Duodenal mucosa (tissue), 2 donors: ENCODE measurements around the gene UCN3.
"Not testable (repeated sequence)": the region's sequence is repeated elsewhere in the genome, so short reads cannot be mapped to it uniquely, and the experiment has no call there.

Experiments used
- H3K27ac ChIP-seq: one replicate; pipeline ENCODE4 v1.7.0; 2013; ENCODE audit warnings: low read depth, low read length
- H3K27me3 ChIP-seq, 2 donors: one replicate each; pipeline ENCODE4 v1.7.0; 2013; ENCODE audit warnings: low read length in 2 of 2, control low read depth in 1 of 2; ENCODE audit not compliant: insufficient read depth in 2 of 2, control insufficient read depth in 1 of 2
- H3K36me3 ChIP-seq, 2 donors: one replicate each; pipeline ENCODE4 v1.7.0; 2013; ENCODE audit warnings: low read length in 2 of 2, control low read depth in 1 of 2; ENCODE audit not compliant: insufficient read depth in 2 of 2, control insufficient read depth in 1 of 2
- H3K4me1 ChIP-seq, 2 donors: one replicate each; pipeline ENCODE4 v1.7.0; 2013; ENCODE audit warnings: low read length in 2 of 2, control low read depth in 1 of 2; ENCODE audit not compliant: insufficient read depth in 2 of 2, control insufficient read depth in 1 of 2
- H3K4me3 ChIP-seq, 2 donors: one replicate each; pipeline ENCODE4 v1.7.0; 2013; ENCODE audit warnings: low read length in 2 of 2, low read depth in 1 of 2
- H3K9ac ChIP-seq, 2 donors: one replicate each; pipeline ENCODE4 v1.7.0; 2013; ENCODE audit warnings: low read length in 2 of 2, low read depth in 1 of 2
- H3K9me3 ChIP-seq, 2 donors: one replicate each; pipeline ENCODE4 v1.7.0; 2013; ENCODE audit warnings: low read length in 2 of 2, control low read depth in 1 of 2; ENCODE audit not compliant: control insufficient read depth in 1 of 2

Gene UCN3

GRCh38 chr10:5362873-5363272 lies 1.9 kb upstream of the UCN3 start:
- no peak overlapping the region for H3K4me3 ChIP-seq
- no peak overlapping the region for H3K27ac ChIP-seq
- H3K9ac ChIP-seq: no peak overlapping the region
- peaks cover 10 to 26% of the 10 kb centered on the region in 2 donors for H3K27me3 ChIP-seq
- no peaks in the 10 kb centered on the region for H3K36me3 ChIP-seq
- H3K9me3 ChIP-seq: no peaks in the 10 kb centered on the region
- H3K4me1 ChIP-seq: peaks cover 5 to 6% of the 10 kb centered on the region in 2 donors

- no peaks in the 10 kb centered on the region for H3K9me3 ChIP-seq
- H3K4me3 ChIP-seq: peak overlapping the region; percentile 17 to 25
- H3K27me3 ChIP-seq: peaks cover 10 to 26% of the 10 kb centered on the region in 2 donors
- H3K27ac ChIP-seq: no peak overlapping the region
- no peaks in the 10 kb centered on the region for H3K36me3 ChIP-seq
- H3K4me1 ChIP-seq: peaks cover 5 to 6% of the 10 kb centered on the region in 2 donors
- H3K9ac ChIP-seq: no peak overlapping the region
Measured at GRCh38 chr10:5364374-5364773, 392 bp upstream of the UCN3 start.

GRCh38 chr10:5365928-5366327 lies 1.2 kb downstream of the UCN3 start:
- Histone ChIP-seq H3K36me3 (no peaks in the 10 kb centered on the region), H3K27ac (no peak overlapping the region), H3K9ac (no peak overlapping the region), H3K27me3 (peaks cover 10 to 26% of the 10 kb centered on the region in 2 donors), H3K9me3 (peaks cover 0 to 10% of the 10 kb centered on the region in 2 donors), H3K4me3 (no peak overlapping the region), H3K4me1 (peaks cover 5 to 6% of the 10 kb centered on the region in 2 donors)

- no peak overlapping the region for H3K4me3 ChIP-seq
- H3K36me3 ChIP-seq: no peaks in the 10 kb centered on the region
- no peak overlapping the region for H3K27ac ChIP-seq
- H3K27me3 ChIP-seq: peaks cover 4 to 20% of the 10 kb centered on the region in 2 donors
- peaks cover 0 to 13% of the 10 kb centered on the region in 2 donors for H3K9me3 ChIP-seq
- H3K4me1 ChIP-seq: peaks cover 3 to 5% of the 10 kb centered on the region in 2 donors
- H3K9ac ChIP-seq: no peak overlapping the region
Measured at GRCh38 chr10:5369362-5370158, 4.8 kb downstream of the UCN3 start.

- Histone ChIP-seq H3K36me3 (no peaks in the 10 kb centered on the region), H3K27me3 (peaks cover 4 to 13% of the 10 kb centered on the region in 2 donors), H3K9ac (no peak overlapping the region), H3K4me3 (no peak overlapping the region), H3K9me3 (peaks cover 0 to 13% of the 10 kb centered on the region in 2 donors), H3K4me1 (no peaks in the 10 kb centered on the region), H3K27ac (no peak overlapping the region)
Measured at GRCh38 chr10:5370493-5371352, 6.0 kb downstream of the UCN3 start.

GRCh38 chr10:5373307-5373706 lies 8.5 kb downstream of the UCN3 start:
- Histone ChIP-seq H3K9ac (no peak overlapping the region), H3K4me3 (no peak overlapping the region), H3K27ac (no peak overlapping the region), H3K4me1 (no peaks in the 10 kb centered on the region), H3K9me3 (peaks cover 0 to 13% of the 10 kb centered on the region in 2 donors), H3K27me3 (no peaks in the 10 kb centered on the region), H3K36me3 (no peaks in the 10 kb centered on the region)

GRCh38 chr10:5373891-5374611 lies 9.3 kb downstream of the UCN3 start:
- no peaks in the 10 kb centered on the region for H3K27me3 ChIP-seq
- H3K36me3 ChIP-seq: no peaks in the 10 kb centered on the region
- H3K4me3 ChIP-seq: no peak overlapping the region
- no peak overlapping the region for H3K9ac ChIP-seq
- H3K4me1 ChIP-seq: no peaks in the 10 kb centered on the region
- H3K27ac ChIP-seq: no peak overlapping the region
- H3K9me3 ChIP-seq: peaks cover 0 to 13% of the 10 kb centered on the region in 2 donors

- Histone ChIP-seq H3K4me1 (no peaks in the 10 kb centered on the region), H3K9me3 (no peaks in the 10 kb centered on the region), H3K36me3 (no peaks in the 10 kb centered on the region), H3K27ac (no peak overlapping the region), H3K4me3 (no peak overlapping the region), H3K9ac (no peak overlapping the region), H3K27me3 (peaks cover 0 to under 1% of the 10 kb centered on the region in 2 donors)
Measured at GRCh38 chr10:5376450-5376849, 11.7 kb downstream of the UCN3 start.

GRCh38 chr10:5379202-5379601 lies 14.4 kb downstream of the UCN3 start:
- H3K9ac ChIP-seq, H3K9me3 ChIP-seq: not testable (repeated sequence)

GRCh38 chr10:5380395-5380794 lies 15.6 kb downstream of the UCN3 start:
- H3K4me3 ChIP-seq, H3K27ac ChIP-seq, H3K9me3 ChIP-seq, H3K36me3 ChIP-seq, H3K9ac ChIP-seq, H3K27me3 ChIP-seq, H3K4me1 ChIP-seq: not testable (repeated sequence)

More at GRCh38 chr10:5379202-5379601, 14.4 kb downstream of the UCN3 start:
- H3K27ac ChIP-seq, H3K27me3 ChIP-seq, H3K4me1 ChIP-seq, H3K36me3 ChIP-seq, H3K4me3 ChIP-seq: not testable (repeated sequence)
